K562 (cell line): Measurements from ENCODE around the gene ZFAND3. TPM values are rescaled to one million over a fixed set of nuclear protein-coding genes. Genes with fewer than 3 reads are reported as not detected.

Experiments used
- ARID2 ChIP-seq: fragments of 450-650 bp; IDR thresholded peaks from 2 replicates; pipeline ENCODE4 v1.6.1; 2017; ENCODE audit warnings: antibody characterized with exemption, mild to moderate bottlenecking
- ATF3 ChIP-seq, 2 experiments: fragments of 450-650 bp in 1 of 2; sonication (generic) in 1 of 2; formaldehyde crosslinking in 1 of 2; IDR thresholded peaks in 1 of 2; conservative IDR thresholded peaks in 1 of 2; 2 replicates each; pipeline versions ENCODE4 v1.6.1 to v1.8.1; 2016 to 2023; ENCODE audit warnings: mild to moderate bottlenecking in 2 of 2, moderate library complexity in 2 of 2, inconsistent platforms in 1 of 2, missing genetic modification reagents in 1 of 2
- ATF7 ChIP-seq: fragments of 450-650 bp; IDR thresholded peaks from 2 replicates; pipeline ENCODE4 v1.7.1; 2014; ENCODE audit warnings: mild to moderate bottlenecking, moderate library complexity
- CBFB ChIP-seq: sonication (generic); formaldehyde crosslinking; IDR thresholded peaks from 2 replicates; pipeline ENCODE4 v1.4.0; 2020; ENCODE audit warnings: mild to moderate bottlenecking, missing genetic modification reagents
- CCNT2 ChIP-seq: IDR thresholded peaks from 2 replicates; pipeline ENCODE4 v1.6.1; 2011; ENCODE audit warnings: borderline replicate concordance, low read depth, mild to moderate bottlenecking, moderate library complexity, mixed read lengths, low read length; ENCODE audit not compliant: insufficient read length; ENCODE audit errors: extremely low read depth
- HNRNPK ChIP-seq: fragments of 200-400 bp; formaldehyde crosslinking; IDR thresholded peaks from one replicate; pipeline ENCODE4 v1.6.1; 2018; ENCODE audit warnings: mild to moderate bottlenecking, low read depth, low read length; ENCODE audit not compliant: poor library complexity, severe bottlenecking
- MAX ChIP-seq: sonication (generic); formaldehyde crosslinking; IDR thresholded peaks from 2 replicates; pipeline ENCODE4 v1.9.0; 2022; ENCODE audit warnings: mild to moderate bottlenecking, missing genetic modification reagents
- MEF2A ChIP-seq: IDR thresholded peaks from 2 replicates; pipeline ENCODE4 v1.6.1; 2011; ENCODE audit warnings: low read depth, mild to moderate bottlenecking, low read length, moderate library complexity; ENCODE audit not compliant: control insufficient read depth
- NELFE ChIP-seq: IDR thresholded peaks from 2 replicates; pipeline ENCODE4 v1.6.1; 2011; ENCODE audit warnings: mild to moderate bottlenecking; ENCODE audit not compliant: insufficient read depth, insufficient read length
- PATZ1 ChIP-seq: fragments of 250-450 bp; sonication (Bioruptor Pico); IDR thresholded peaks from 2 replicates; pipeline ENCODE4 v1.5.0; 2020; ENCODE audit warnings: mild to moderate bottlenecking, borderline replicate concordance
- TAF9B ChIP-seq: fragments of 450-650 bp; IDR thresholded peaks from 2 replicates; pipeline ENCODE4 v1.6.1; 2018; ENCODE audit warnings: mild to moderate bottlenecking; ENCODE audit not compliant: partially characterized antibody
- TEAD1 ChIP-seq, 2 experiments: fragments of 450-650 bp in 1 of 2; sonication (generic) in 1 of 2; formaldehyde crosslinking; IDR thresholded peaks; 2 replicates each; pipeline versions ENCODE4 v1.4.0 to v1.8.0; 2020 to 2022; ENCODE audit warnings: mild to moderate bottlenecking in 2 of 2, missing genetic modification reagents in 1 of 2
- ZNF398 ChIP-seq: fragments of 250-450 bp; sonication (Bioruptor Pico); IDR thresholded peaks from 2 replicates; pipeline ENCODE4 v1.8.0; 2021; ENCODE audit warnings: moderate library complexity, mild to moderate bottlenecking, inconsistent platforms
- ZNF518B ChIP-seq: fragments of 250-450 bp; sonication (Bioruptor Pico); IDR thresholded peaks from 2 replicates; pipeline ENCODE4 v1.5.0; 2021; ENCODE audit warnings: mild to moderate bottlenecking, moderate library complexity
- ZNF586 ChIP-seq: fragments of 450-650 bp; formaldehyde crosslinking; conservative IDR thresholded peaks from 2 replicates; pipeline ENCODE4 v1.4.0; 2020; ENCODE audit warnings: mild to moderate bottlenecking, moderate library complexity
- ZNF77 ChIP-seq: fragments of 250-450 bp; sonication (Bioruptor Pico); IDR thresholded peaks from 2 replicates; pipeline ENCODE4 v1.5.0; 2020
- polyA plus RNA-seq, 8 experiments: library from polyadenylated mRNA; depleted of rRNA in 4 of 8; stranded (reverse) in 5 of 8; unstranded in 3 of 8; fragments of >200 nt; fragmentation: Nextera tagmentation in 2 of 8; fragmentation: Illumina TruSeq in 1 of 8; extraction: Ambion mirVana in 2 of 8; extraction: Trizol in 1 of 8; gene quantifications; 2 replicates each; pipeline versions ENCODE4 v1.2.1 to v1.2.3, GENCODE V29; 2011 to 2014; ENCODE audit warnings: inconsistent platforms in 1 of 8, missing spikeins in 1 of 8
- total RNA-seq, 7 experiments: library from RNA; depleted of rRNA in 6 of 7; stranded (reverse); fragments of >200 nt in 6 of 7; fragmentation: Illumina TruSeq in 2 of 7; extraction: Trizol in 2 of 7; gene quantifications; 2 replicates each; pipeline versions ENCODE4 v1.2.1 to v1.2.3, GENCODE V29; 2011 to 2021; ENCODE audit warnings: low replicate concordance in 1 of 7

ZFAND3 gene
- total and polyA plus RNA-seq, 9 of the 15 experiments (the other 6 are each of a cell fraction or from before 2014, with no cell fraction given), result 0.81 to 26.6 (median 11.8) TPM

- TF ChIP-seq ZNF518B (CRISPR knock-in tag) (no peak), ATF3 (IDR thresholded peaks at IDR 0.05) (peak; percentile 63; the same call in 1 of the 2 replicates), ATF3 (CRISPR knock-in tag; conservative IDR thresholded peaks at IDR 0.05) (no peak; the same call in 1 of the 2 replicates), TEAD1 (CRISPR knock-in tag; IDR thresholded peaks at IDR 0.05) (peak in 1 of 2 experiments; percentile 61; a peak in 2 of 4 replicates), MAX (CRISPR knock-in tag) (no peak), PATZ1 (CRISPR knock-in tag) (no peak), ZNF586 (CRISPR knock-in tag) (no peak), CBFB (CRISPR knock-in tag) (no peak), ATF7 (peak; percentile 100), ZNF398 (CRISPR knock-in tag) (no peak), ZNF77 (no peak), MEF2A (no peak), NELFE (no peak), CCNT2 (peak; percentile 77), ARID2 (no peak), TAF9B (peak; percentile 98), HNRNPK (peak; percentile 96)
Measured at GRCh38 chr6:37819177-37819801, at the start of gene ZFAND3 (continued).
